CD4-positive, alpha-beta T cell treated with Interferon alpha-2 for 1 hour (primary cell): ENCODE measurements around the gene SHB.

Source experiments
- DNase-seq, 2 donors: peaks; one replicate each; pipeline ENCODE4 v3.0.0-alpha.2; 2020 to 2022

Gene SHB

DNA sequence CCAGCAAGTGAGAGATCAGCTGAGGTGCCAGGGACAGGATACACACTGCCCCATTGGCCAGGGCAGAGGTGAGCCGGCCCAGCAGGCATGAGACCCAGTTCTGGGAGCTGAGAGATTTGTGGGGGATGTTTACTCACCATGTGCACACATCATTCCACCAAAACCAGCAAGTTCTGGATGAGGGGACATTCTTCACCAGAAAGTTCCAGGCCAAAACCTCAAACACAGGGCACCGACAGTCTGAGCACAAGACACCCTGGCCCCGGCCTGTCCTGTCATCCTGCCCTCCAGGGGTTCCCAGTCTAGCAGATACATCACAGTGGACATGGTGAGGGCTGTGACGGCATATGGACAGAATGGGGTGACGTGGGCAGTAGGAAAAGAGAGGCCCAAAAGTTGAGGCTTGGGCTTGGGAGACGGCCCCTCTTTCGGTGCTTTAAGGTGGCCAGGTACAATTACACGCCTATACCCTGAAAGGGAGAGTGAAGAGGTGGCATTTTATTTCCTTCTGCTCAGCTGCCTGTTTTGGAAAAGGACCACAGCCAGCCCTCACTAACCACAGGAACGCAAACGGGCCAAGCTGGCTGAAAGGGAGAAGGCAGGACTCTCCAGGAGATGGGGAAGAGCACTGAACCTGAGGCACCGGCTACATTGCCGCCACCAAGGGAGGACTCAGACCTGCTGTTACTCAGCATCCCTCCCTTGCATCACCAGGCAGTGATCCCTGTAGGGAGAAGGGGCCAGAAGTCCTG, 64.0 kb downstream of the SHB start:
- no peak for DNase-seq

DNA sequence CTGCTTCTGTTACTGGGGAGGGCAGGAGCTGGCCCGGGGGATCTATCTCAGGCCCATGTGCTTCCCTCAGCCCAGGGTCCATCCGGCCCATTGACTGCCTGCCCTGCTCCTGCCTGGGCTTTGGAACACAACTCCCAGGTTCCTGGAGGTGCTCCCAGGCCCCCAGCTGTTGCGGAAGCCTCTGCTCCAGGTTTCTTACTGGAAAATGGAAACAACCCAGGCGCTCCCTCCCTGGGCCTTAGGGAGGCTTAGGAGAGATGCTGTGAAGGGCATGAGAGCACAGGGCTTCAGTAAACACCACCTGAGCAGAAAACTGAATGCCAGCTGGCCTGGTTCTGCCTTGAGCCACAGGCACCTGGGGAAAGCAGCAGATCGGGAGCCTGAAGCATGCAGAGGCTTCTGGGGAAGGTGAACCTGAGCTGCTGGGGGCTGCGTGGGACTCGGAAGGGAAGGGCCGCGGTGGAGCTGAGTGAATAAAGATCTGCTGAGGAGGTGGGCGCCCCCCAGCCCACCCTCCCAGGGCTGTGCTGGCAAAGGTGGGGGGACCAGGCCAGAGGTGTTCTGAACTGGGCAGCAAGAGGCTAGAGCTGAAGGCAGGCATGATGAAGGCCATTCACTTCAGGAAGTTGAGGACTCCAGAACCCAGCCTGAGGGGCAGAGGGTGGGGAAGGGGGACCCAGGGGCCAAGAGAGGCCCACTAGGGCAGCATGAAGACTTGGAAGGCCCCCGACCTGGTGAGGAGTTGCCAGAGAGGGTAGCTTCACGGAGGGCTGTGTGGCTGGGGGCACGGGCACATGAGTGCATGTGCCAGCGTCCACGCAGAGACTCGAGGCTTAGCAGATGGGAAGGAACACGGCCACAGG, 64.8 kb downstream of the SHB start:
- no peak for DNase-seq

DNA sequence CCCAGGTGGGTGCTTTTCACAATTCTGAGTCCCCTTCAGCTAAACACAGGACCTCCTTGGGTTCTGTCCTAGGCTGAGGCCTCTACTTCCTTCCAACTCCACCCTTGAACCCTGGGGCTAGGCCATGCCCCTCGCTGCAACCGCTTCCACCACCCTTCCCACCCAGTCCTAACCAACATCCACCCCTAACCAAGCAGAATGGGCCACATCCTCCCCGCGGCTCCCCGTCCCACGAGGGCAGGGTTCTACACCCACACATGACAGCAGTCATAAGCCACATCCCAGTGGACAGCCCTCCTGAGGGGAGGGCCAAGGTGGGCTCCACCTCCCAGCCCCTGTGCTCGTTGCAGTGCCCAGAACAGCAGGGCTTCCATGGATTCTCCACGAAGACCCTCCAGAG, 65.8 kb downstream of the SHB start:
- peak; percentile 4 to 14 for DNase-seq

DNA sequence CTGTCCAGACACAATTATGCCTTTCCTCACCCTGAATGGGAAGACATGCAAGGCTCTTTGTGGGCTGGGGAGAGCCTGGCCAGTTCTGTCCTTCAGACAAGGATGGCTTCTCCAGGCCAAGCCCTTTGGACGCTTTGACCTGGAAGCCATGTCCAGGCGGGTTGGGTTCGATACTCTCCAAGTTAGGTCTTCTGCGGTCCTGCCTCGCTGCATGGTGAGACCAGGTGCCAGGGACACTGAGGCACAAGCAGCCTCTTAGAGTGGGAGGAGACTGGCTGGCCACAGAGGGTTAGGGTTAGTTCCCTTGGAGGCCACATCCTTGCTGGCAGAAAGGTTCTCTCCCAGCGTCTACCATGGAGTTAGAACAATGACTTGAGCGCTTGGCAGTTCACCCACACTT, 67.6 kb downstream of the SHB start:
- no peak for DNase-seq

DNA sequence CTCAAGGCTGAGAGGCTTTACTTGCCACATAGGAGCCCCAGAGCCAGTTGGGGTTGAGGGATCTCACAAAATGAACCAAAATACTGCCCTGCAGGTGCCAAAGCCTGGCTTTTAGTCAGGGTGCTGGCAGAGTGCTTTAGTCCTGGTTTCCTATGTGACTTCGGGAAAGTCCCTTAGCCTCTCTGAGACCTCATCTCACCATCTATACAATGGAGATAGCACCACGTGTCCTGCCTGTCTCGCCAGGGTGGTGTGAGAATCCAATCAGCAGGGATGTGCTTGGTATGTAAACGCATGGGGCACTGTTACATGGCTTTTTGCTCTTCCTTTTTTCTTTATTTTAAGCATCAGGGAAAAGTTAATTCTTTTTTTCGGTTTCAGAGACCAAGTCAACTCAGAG, 68.3 kb downstream of the SHB start:
- DNase-seq: no peak

DNA sequence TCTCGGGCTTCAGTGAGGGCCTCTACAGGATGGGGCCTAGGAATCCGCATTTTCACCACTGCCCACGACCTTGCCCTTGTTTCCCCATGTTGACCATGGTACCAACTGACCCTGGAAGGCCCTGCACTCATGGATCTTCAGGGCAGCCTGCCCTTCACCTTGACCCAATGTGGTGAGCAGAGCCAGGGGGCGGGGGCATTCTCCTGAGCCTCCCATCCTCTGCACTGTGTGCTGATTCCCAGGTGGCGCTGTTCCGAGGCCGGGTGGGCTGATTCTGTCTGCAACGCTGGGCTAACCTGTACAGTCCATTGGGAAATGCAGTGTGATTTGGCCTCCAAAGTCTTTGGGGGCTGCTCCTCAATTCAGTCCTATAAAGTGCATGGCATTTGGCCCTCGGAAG, 68.7 kb downstream of the SHB start:
- DNase-seq: no peak

DNA sequence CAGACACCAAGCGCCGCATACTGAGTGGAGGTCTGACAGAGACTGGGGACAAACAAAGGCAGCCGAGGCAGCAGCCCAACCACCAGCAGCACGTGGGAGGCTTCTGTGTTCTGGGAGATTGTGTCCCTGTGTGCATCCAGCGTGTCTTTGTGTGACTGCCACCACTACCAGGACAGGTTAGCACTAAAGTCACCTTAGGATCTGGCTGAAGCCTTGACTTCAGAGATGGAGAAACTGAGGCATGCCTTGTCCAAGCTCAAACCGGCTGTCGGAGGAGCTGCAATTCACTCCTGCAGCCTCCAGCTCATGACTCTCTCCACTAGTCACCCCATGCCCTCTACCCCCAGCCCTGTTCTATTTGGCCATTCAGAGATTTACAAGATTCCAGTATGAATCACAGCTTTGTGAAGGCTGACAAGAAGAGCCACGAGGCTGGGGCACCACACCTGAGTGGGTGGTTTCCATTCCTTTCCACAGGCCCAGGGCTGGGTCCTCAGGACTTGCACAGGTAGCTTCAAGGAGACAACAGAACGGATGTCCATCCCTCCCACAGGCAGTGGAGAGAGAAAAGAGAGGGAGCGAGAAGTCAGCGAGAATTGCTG, 69.3 kb downstream of the SHB start:
- DNase-seq: no peak

DNA sequence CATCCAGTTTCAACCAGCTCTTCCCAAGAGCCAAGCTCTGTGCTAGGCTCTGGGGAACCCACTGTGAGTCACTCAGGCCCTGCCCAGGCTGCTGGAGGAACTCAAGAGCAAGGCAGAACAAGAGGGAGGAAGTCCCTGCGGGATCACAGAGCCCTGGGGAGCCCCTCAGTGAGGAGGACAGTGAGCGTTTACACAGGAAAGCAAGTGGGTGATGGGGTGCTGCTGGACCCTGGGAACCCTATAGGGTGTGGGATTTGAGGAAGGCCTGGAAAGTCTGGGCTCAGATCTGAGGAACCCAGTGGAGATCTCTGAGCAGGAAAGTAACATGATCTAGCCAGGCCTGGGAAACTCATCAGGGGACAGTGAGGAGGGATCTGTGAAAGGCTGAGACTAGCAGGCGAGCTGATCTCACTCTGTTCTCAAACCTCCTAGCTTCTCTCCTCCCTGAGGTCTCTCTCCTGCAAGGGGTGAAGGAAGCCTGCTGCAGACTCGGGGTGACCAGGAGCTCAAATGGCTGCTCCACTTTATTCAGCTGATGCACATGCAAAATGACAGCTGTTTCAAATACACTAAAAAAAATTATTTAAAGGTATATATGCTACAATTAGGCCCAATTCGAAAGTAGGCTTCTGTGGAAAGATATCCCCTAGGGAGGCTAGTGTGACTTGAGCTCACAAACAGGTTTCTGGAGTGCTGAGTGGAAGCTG, 70.0 kb downstream of the SHB start:
- peak in 1 of 2 donors; percentile 35 for DNase-seq

DNA sequence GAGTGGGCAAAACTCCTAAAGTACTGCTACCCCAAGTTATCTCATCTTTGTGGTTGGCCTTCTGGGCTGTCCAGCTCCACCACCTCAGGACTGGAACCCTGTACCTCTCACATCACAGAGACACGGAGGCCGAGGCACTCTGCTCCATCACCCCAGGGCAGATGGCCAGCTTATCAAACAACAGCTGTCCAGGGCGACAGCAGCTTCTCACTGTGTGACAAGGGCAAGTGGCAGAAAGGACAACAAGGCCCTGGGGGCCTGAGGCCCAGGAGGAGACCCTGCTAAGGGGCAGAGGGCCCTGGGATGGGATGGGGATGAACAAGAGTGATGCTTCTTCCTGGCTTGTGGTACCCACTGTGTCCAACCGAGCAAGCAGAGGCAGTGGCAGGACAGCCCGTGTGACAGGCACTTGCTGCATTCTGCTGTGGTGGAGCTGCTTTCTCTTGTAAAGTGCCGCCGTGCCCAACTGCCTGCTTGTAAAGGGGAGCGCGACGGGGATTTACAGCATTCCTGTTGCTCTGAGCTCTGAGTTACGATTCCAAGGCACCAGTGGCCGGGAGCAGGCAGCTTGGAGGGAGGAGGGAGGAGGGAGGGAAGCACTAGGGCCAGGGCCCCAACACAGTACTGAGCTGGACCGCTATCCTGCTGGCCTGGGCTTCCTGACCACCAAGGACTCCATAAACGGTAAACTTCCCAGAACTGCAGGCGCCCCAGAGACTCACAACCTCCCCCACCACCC, 71.2 kb downstream of the SHB start:
- DNase-seq: no peak

DNA sequence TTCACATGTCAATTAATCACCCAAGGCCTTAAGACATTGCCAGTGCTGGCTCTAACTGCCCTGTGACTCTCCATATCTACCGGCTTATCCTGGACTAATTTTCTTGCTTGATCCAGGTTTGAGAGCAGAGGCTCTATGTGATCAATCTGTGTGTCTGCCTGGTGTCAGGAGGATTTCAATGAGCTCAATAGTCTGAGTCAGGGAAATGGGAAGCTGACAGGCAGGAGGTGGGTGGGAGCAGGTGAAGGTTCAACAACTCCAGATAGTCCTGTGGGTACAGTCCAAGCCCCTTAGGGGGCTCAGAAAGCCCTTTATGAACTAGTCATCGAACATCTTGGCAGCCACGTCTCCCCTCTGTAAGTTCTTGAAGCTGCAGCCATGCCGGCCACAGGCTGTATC, 72.2 kb downstream of the SHB start:
- DNase-seq: no peak

DNA sequence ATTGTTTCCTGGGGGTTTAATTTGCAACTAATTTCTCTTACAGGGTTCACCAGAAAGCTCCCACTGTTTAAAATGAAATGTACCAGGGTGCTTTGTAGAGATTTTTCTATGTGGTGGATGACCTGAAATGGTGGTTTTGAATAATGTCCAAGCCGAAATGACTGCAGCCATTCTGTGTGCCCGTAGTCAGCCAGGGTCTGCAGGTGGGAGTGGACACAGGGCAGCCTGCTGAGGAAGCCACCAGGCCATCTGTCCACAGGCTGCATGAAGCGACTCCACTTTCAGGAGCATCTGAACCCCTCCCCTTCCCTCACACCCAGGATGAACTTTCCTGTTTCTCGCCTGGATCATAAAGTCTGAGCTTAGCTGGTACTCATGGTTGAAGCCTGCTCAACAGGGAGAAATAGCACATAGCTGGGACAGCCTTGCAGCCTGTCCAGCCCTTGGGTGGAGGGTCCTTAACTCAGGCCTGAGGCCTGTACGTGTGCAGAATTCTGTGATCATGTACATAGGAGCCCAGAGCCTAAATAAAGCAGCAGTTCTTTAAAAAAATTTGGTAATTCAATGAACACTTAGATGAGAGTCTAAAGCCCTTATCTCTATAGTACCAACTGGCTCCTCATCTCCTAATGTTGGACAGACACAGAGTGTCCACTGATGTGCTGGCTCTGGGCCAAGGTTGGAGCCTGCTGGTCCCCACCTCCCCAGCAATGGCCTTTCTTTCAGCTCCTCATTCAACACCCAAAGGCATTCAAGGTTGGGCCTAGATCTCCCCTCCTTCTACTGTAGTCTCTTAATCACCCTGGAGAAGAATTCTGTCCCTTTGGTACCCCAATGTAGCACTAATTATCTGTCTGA, 72.8 kb downstream of the SHB start:
- DNase-seq: no peak

DNA sequence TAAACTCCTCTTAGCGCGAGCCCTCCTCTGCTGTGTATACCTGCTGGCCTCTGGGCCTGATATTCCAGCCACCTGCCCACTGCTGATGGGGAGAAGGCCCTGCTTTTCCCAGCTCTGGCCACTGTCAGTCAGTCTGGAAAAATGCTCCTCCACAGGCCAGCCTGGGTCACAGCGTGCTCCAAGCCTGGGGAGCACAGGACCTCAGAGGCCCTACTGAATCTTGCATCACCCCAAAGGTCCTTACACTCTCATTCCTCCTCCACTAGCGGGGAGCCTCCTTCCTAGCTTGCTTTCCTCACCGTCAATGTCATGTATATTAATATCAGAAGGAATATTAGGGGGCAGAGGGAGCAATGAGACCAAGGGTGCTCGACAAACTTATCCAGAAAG, 73.7 kb downstream of the SHB start:
- DNase-seq: no peak

DNA sequence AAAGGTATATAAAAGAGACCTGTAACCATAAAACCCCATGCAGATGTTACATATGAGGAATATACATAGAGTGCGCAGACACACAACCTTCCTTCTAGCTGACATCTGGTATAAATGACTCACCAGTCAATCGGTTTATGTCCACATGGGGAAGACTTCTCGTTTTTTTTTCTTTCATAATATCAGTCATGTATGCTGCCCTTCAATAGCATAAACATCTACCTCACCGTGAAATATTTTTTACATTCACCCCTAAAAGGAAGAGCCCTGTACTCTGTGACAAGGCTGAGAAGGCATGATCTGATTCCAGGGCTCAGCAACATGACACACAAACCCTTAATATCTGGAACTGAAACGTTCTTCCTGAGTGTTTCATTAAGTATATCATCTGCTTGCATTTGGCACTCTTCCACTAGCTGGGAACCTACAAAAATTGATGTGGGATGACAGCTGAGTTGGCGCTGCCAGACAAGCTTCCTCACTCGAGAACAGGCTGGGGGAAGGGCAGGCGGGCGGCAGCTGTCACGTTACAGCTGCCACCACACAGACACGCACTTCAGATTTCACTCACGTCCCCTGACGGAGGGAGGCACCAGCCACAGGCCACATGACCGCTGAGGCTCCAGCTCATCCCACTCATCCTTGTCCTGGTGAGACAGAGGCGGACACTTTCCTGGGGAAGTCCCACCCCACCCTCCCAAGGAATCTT, 74.2 kb downstream of the SHB start:
- DNase-seq: peak; percentile 15 to 60

DNA sequence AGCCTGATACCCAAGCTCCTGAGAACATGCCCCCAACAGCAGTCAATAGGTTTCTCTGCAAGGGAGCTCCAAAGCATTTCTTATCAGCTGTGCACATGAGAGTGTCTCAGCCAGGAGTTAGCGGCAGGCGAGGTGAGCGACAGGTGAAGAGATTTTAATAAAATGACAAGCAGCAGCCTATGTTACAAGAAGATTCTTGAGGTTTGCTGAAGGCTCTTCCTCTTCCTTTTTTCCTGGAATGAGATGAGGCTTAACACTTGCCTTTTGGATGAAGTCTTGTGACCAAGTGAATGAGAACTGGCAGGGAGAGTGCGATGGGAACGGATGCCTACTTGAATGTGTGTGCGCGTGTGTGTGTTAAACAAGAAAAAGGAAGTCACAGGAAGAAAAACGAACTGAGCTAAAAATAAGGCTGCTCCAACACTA, 76.1 kb downstream of the SHB start:
- DNase-seq: peak in 1 of 2 donors; percentile 31

DNA sequence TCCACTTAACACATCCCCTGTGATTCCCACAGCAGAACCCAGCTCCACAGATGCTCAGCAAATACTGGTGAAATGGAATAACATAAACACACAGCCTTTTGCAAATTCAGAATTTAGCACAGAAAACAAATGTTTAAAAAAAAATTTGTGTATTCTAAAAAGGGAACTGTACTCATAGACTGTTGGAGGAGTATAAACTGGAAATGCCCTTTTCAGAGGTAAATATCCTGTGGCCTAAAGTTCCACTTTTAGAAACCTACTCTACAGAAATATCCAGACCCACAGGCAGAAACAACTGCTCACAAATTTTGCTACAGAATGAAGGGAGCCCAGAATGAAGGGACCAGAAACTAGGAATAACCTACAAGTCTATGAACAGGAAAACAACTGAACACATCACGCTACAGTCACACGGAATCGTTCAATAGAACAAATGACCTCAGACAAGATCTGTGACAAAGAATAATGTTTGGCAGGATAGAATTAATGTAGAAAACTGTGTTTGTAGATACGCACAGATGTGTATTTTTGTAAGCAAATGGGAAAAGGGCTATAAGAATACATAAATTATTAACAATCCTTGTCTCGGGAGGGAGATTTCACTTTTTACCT, 78.5 kb downstream of the SHB start:
- no peak for DNase-seq

DNA sequence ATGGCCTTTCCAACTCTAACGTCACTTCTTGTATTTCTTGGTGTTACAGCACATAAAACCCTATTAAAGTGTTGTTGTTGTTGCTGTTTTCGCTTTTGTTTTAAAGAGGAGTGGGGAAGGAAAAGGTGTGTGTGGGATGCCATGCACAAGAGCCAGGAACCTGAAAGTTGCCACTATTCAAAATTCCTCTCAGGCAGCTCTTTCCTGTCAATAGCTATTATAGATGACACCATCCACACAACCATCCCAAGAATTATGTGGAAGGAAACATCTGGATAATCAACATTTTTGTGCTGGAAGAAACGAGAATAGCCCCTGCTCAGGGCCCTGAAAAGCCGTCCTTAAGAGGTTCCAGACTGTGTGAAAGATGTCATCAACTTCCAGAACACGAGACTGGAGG, 79.3 kb downstream of the SHB start:
- DNase-seq: no peak

DNA sequence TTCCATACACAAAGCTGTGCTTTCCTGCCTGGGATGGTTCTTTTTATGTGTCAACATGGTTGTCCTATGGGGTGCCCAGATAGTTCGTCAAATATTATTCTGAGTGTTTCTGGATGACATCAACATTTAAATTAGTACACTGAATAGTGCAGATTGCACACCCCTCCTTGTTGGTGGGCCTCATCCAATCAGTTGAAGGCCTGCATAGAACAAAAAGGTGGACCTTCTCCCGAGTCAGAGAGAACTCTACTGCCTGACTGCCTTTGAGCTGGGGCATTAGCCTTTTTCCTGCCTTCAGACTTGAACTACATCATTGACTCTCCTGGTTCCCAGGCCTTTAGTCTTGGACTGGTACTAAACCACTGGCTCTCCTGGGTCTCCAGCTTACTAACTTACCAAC, 80.4 kb downstream of the SHB start:
- DNase-seq: no peak

DNA sequence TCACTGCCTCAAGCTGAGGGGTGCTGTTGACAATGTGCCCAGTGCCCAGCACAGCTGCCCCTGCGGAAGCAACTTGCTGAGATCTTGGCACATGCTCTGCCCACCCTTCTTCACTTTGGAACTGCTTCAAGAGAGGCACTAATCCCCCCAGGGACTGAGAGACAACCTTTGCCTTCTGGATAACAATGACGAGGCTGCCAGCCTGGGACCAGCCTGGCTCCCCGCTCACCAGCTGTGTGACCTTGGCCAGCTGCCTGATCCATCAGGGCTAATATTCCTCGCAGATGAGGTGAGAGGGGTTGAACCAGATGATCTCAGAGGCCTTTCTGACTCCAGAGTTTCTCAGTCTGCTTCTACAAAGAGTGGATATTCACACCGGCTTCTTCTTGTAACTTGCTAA, 81.0 kb downstream of the SHB start:
- DNase-seq: no peak

DNA sequence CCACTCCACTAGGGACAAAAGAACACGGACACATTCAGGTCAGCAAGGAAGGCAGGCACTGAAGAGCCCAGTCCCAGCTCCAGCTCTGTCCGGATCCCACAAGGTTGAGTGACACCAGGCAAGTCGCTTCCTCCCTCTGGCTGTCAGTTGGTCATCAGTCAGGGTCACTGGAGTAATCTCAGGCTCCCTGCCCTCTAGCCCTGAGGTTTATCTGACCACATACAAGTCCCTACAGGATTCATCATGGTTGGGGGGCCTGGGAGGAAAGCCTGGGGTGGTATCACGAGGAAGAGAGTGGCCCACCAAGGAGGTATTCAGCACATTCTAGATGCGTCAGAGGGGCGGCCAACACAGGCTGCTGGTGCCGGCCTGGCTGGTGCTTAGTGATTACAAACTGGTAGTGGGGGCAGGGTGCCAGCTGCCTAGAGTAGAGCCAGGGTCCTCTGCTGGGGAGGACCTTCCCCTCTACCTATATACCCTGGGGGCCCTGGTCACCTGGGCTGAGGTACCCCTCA, 81.5 kb downstream of the SHB start:
- DNase-seq: no peak

DNA sequence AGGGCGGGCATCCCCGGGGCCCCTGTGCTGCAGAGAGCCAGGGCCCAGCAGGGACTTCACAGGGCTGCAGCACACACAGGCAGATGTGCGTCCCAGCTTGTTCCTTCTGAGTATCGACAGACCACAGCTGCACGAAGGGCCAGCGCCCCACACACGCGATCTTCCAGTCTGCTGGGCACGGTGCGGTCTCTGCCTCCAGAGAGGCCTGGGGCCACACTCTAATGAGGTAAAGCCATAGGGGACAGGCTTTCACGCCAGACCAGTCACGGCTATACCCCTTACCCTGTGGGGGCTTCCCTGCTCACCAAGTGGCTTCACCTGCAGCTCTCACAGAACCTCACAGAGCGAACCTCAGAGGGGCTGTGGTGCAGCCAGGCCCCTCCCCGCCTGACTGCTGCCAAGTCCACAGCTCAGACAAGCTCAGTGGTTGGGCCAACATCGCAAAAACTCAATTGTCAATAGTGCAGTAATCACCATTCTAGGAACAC, 82.2 kb downstream of the SHB start:
- DNase-seq: no peak
